Measurements from ENCODE around the gene KCNJ16.

KCNJ16 gene

GRCh38 chr17:70173681-70174080 lies 98.7 kb downstream of the KCNJ16 start:
- no peak for TF ChIP-seq CTCF (IDR thresholded peaks at IDR 0.05; ENCODE audit: low read depth, low read length)
- no peak overlapping the region for H3K4me3 ChIP-seq (ENCODE audit: low read depth, low read length)

GRCh38 chr17:70181376-70181775 lies 106.4 kb downstream of the KCNJ16 start:
- TF ChIP-seq CTCF (IDR thresholded peaks at IDR 0.05; ENCODE audit: low read depth, low read length) = no peak
- H3K4me3 ChIP-seq (ENCODE audit: low read depth, low read length) = no peak overlapping the region

GRCh38 chr17:70181866-70182265 lies 106.8 kb downstream of the KCNJ16 start:
- no peak for TF ChIP-seq CTCF (IDR thresholded peaks at IDR 0.05; ENCODE audit: low read depth, low read length)
- H3K4me3 ChIP-seq (ENCODE audit: low read depth, low read length) = no peak overlapping the region

- H3K4me3 ChIP-seq (ENCODE audit: low read depth, low read length) = no peak overlapping the region
- TF ChIP-seq CTCF (IDR thresholded peaks at IDR 0.05; ENCODE audit: low read depth, low read length) = no peak
Observed at GRCh38 chr17:70183508-70183907, 108.5 kb downstream of the KCNJ16 start.

GRCh38 chr17:70184207-70184606 lies 109.2 kb downstream of the KCNJ16 start:
- no peak overlapping the region for H3K4me3 ChIP-seq (ENCODE audit: low read depth, low read length)
- TF ChIP-seq CTCF (IDR thresholded peaks at IDR 0.05; ENCODE audit: low read depth, low read length) = no peak

- no peak for TF ChIP-seq CTCF (IDR thresholded peaks at IDR 0.05; ENCODE audit: low read depth, low read length)
- no peak overlapping the region for H3K4me3 ChIP-seq (ENCODE audit: low read depth, low read length)
Observed at GRCh38 chr17:70184770-70185169, 109.7 kb downstream of the KCNJ16 start.

All from WI38 (cell line).